ENCODE data around the gene STXBP6. TPM values are rescaled to one million over a fixed set of nuclear protein-coding genes. Genes with fewer than 3 reads are reported as not detected.

STXBP6 gene
- total RNA-seq, 2 donors from 2014 or later = 13.5 to 20.2 TPM

DNA sequence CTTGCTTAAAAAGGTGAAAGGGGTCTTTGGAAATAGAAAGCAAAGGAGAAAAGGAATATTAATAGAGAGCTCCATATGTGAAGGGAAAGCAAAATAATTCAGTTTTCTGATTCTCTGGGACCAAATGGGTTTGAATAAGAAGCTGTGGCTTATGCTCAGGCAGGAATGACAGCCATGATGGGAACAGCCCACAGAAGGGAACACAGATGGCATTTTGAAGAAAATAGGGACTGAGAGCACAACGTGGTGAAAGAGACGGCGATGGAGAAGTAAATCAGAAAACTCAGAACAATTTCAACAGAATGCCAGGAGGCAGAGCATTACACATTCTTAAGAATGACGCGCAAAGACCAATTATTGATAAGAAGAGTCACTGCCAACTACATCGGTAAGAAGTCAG is 102.8 kb downstream of the STXBP6 start:
- Histone ChIP-seq H3K4me1 (peaks cover 0 to 5% of the 10 kb centered on the region in 2 donors), H3K36me3 (no peaks in the 10 kb centered on the region), H3K9me3 (no peaks in the 10 kb centered on the region), H3K27me3 (no peaks in the 10 kb centered on the region), H3K27ac (no peak overlapping the region), H3K4me3 (no peak overlapping the region)
- DNase-seq (ENCODE audit: low spot score) = no peak
- TF ChIP-seq, protein P1, sequence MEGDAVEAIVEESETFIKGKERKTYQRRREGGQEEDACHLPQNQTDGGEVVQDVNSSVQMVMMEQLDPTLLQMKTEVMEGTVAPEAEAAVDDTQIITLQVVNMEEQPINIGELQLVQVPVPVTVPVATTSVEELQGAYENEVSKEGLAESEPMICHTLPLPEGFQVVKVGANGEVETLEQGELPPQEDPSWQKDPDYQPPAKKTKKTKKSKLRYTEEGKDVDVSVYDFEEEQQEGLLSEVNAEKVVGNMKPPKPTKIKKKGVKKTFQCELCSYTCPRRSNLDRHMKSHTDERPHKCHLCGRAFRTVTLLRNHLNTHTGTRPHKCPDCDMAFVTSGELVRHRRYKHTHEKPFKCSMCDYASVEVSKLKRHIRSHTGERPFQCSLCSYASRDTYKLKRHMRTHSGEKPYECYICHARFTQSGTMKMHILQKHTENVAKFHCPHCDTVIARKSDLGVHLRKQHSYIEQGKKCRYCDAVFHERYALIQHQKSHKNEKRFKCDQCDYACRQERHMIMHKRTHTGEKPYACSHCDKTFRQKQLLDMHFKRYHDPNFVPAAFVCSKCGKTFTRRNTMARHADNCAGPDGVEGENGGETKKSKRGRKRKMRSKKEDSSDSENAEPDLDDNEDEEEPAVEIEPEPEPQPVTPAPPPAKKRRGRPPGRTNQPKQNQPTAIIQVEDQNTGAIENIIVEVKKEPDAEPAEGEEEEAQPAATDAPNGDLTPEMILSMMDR (IDR thresholded peaks at IDR 0.05) = no peak

GRCh38 chr14:24944800-24945199 is 105.1 kb downstream of the STXBP6 start:
- Histone ChIP-seq H3K4me1 (peaks cover 0 to 5% of the 10 kb centered on the region in 2 donors), H3K27me3 (no peaks in the 10 kb centered on the region), H3K36me3 (no peaks in the 10 kb centered on the region), H3K4me3 (no peak overlapping the region), H3K9me3 (no peaks in the 10 kb centered on the region), H3K27ac (no peak overlapping the region)
- no peak for DNase-seq (ENCODE audit: low spot score)
- TF ChIP-seq, protein P1 (IDR thresholded peaks at IDR 0.05) = no peak

DNA sequence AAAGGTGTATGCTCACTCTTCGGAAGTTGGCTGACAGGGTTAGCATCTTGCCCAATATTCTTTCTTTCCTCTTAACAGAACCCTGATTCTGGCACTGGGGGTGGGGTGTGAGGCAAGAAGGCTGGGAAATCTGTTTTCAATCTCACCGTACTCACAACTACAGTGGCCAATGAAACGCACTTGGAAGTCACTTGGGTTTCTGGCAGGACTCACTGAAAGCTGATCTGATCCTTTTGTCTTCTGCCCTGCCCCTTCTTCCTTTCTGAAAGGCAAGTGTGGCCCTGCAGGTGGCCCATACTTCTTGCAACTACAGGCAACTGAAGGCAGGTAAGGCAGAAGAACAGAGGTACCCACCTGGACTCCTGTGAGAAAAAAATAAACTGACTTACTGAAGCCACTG is 106.9 kb downstream of the STXBP6 start:
- no peak overlapping the region for H3K4me3 ChIP-seq
- peaks cover 0 to 5% of the 10 kb centered on the region in 2 donors for H3K4me1 ChIP-seq
- TF ChIP-seq, protein P1 (IDR thresholded peaks at IDR 0.05) = no peak
- H3K27ac ChIP-seq = peak overlapping the region in 1 of 2 donors; percentile 7
- no peaks in the 10 kb centered on the region for H3K27me3 ChIP-seq
- H3K36me3 ChIP-seq = no peaks in the 10 kb centered on the region
- no peaks in the 10 kb centered on the region for H3K9me3 ChIP-seq
- DNase-seq (ENCODE audit: low spot score) = no peak

DNA sequence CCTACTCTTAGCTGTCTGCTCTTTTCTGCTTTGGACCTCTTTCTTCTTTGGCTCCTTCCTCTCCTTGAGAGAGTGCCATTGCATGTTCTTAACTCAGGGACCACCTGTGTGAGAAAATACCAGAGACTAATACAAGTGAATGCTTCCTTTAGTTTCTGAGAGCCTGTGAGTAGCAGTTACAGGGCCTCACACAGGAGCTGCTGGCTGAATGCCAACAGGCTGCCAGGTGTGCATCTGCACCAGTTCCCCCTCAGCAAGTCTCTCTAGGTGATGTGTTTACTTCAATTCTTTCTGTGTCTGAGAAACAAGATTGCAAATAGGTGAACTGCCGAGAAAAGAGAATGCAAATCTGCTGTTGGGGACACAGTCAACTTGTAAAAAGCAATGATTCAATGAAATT is 108.2 kb downstream of the STXBP6 start:
- TF ChIP-seq, protein P1 (IDR thresholded peaks at IDR 0.05) = no peak
- Histone ChIP-seq H3K36me3 (no peaks in the 10 kb centered on the region), H3K27me3 (no peaks in the 10 kb centered on the region), H3K27ac (no peak overlapping the region), H3K4me3 (no peak overlapping the region), H3K9me3 (no peaks in the 10 kb centered on the region), H3K4me1 (peaks cover 0 to 5% of the 10 kb centered on the region in 2 donors)
- DNase-seq (ENCODE audit: low spot score) = no peak

DNA sequence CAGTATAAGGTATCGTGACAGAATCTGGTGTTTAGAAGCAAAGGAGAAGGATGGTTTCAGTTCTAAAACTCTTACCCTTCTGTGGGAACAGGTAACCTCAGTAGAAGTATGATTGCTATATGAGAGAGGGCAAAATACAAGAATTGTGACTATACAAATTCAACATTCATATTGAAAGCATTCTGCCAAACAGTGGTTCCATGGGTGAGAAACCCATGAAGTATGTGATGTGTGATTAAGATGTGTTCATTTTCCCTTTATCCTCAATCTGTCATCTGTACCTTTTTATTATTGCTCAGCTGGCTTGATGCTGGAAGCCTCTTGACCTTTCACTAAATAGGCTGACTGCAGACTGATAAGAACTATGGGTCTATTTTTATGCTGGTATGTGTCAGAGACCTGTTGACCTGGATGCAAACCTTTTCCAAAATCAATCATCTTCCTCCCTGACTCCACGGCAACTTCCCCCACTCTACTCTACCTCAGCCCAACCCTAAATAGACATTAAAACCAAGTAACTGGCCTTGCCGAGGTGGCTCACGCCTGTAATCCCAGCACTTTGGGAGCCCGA is 109.6 kb downstream of the STXBP6 start:
- H3K9me3 ChIP-seq = no peaks in the 10 kb centered on the region
- no peak overlapping the region for H3K4me3 ChIP-seq
- TF ChIP-seq, protein P1 (IDR thresholded peaks at IDR 0.05) = no peak
- H3K36me3 ChIP-seq = no peaks in the 10 kb centered on the region
- DNase-seq (ENCODE audit: low spot score) = no peak
- no peak overlapping the region for H3K27ac ChIP-seq
- H3K27me3 ChIP-seq = no peaks in the 10 kb centered on the region
- peaks cover 0 to 5% of the 10 kb centered on the region in 2 donors for H3K4me1 ChIP-seq

GRCh38 chr14:24938593-24938992 is 111.4 kb downstream of the STXBP6 start:
- Histone ChIP-seq H3K4me1 (peaks cover 0 to 13% of the 10 kb centered on the region in 2 donors), H3K9me3 (no peaks in the 10 kb centered on the region), H3K27me3 (no peaks in the 10 kb centered on the region), H3K36me3 (no peaks in the 10 kb centered on the region), H3K4me3 (no peak overlapping the region), H3K27ac (no peak overlapping the region)
- TF ChIP-seq, protein P1 (IDR thresholded peaks at IDR 0.05) = no peak
- DNase-seq (ENCODE audit: low spot score) = no peak

All from right atrium auricular region (tissue), 2 donors.